Measurements from ENCODE around the gene MNX1.

MNX1 gene

GRCh38 chr7:157033483-157034473 lies 23.3 kb upstream of the MNX1 start:
- no peak overlapping the region for H3K4me3 ChIP-seq (ENCODE audit: low read length)
- DNase-seq (ENCODE audit: low read depth): no peak
- TF ChIP-seq CTCF (conservative IDR thresholded peaks at IDR 0.05; ENCODE audit: low read length): no peak

- TF ChIP-seq CTCF (conservative IDR thresholded peaks at IDR 0.05; ENCODE audit: low read length): no peak
- DNase-seq (ENCODE audit: low read depth): peak; percentile 17
- no peak overlapping the region for H3K4me3 ChIP-seq (ENCODE audit: low read length)
These were observed 22.4 kb upstream of the MNX1 start for GRCh38 chr7:157032644-157033482.

- no peak for TF ChIP-seq CTCF (conservative IDR thresholded peaks at IDR 0.05; ENCODE audit: low read length)
- DNase-seq (ENCODE audit: low read depth): no peak
- H3K4me3 ChIP-seq (ENCODE audit: low read length): no peak overlapping the region
These were observed 21.7 kb upstream of the MNX1 start for GRCh38 chr7:157032128-157032527.

- TF ChIP-seq CTCF (conservative IDR thresholded peaks at IDR 0.05; ENCODE audit: low read length): no peak
- no peak overlapping the region for H3K4me3 ChIP-seq (ENCODE audit: low read length)
- DNase-seq (ENCODE audit: low read depth): no peak
These were observed 17.9 kb upstream of the MNX1 start for GRCh38 chr7:157028199-157028903.

- no peak for TF ChIP-seq CTCF (conservative IDR thresholded peaks at IDR 0.05; ENCODE audit: low read length)
- DNase-seq (ENCODE audit: low read depth): no peak
- H3K4me3 ChIP-seq (ENCODE audit: low read length): no peak overlapping the region
These were observed 17.2 kb upstream of the MNX1 start for GRCh38 chr7:157027568-157028198.

GRCh38 chr7:157024716-157025115 lies 14.3 kb upstream of the MNX1 start:
- no peak for DNase-seq (ENCODE audit: low read depth)
- H3K4me3 ChIP-seq (ENCODE audit: low read length): no peak overlapping the region
- no peak for TF ChIP-seq CTCF (conservative IDR thresholded peaks at IDR 0.05; ENCODE audit: low read length)
